Left ventricle myocardium inferior (tissue), 1 donor: ENCODE results near the gene KLHL11. TPM values are rescaled to one million over a fixed set of nuclear protein-coding genes. Genes with fewer than 3 reads are reported as not detected.
"Not testable (repeated sequence)": the region's sequence is repeated elsewhere in the genome, so short reads cannot be mapped to it uniquely, and the experiment has no call there.

ENCODE experiments used
- DNase-seq: peaks from one replicate; pipeline ENCODE4 v3.0.0-alpha.2; 2020
- H3K27ac ChIP-seq: fragments of 200-600 bp; replicated peaks from 2 replicates; pipeline ENCODE4 v1.8.0; 2021
- H3K27me3 ChIP-seq: fragments of 200-600 bp; 2 replicates; pipeline ENCODE4 v1.8.0; 2021; ENCODE audit warnings: low read depth
- H3K36me3 ChIP-seq: fragments of 200-600 bp; 2 replicates; pipeline ENCODE4 v1.8.0; 2021
- H3K4me1 ChIP-seq: fragments of 200-600 bp; 2 replicates; pipeline ENCODE4 v1.8.0; 2021
- H3K4me3 ChIP-seq: fragments of 200-600 bp; 2 replicates; pipeline ENCODE4 v1.8.0; 2021; ENCODE audit warnings: mild to moderate bottlenecking, moderate library complexity
- H3K9me3 ChIP-seq: fragments of 200-600 bp; replicated peaks from 2 replicates; pipeline ENCODE4 v1.8.0; 2021
- CTCF ChIP-seq: fragments of 200-600 bp; IDR thresholded peaks from 2 replicates; pipeline ENCODE4 v1.8.0; 2021; ENCODE audit warnings: antibody characterized with exemption, mild to moderate bottlenecking, borderline replicate concordance
- intact Hi-C: fragments of 100-400 bp; cut with micrococcal nuclease; formaldehyde crosslinking; loops from one replicate; pipeline ENCODE4 v1.11.0; 2022
- total RNA-seq: library from RNA; stranded (reverse); fragmentation: NEBNext Ultra II Directional; extraction: Animal tissue kit (Norgen Biotek cat#: 25700); gene quantifications from one replicate; pipeline ENCODE4 v1.2.1, GENCODE V29; 2021
- donor health status: DM: no; HTN: yes; CAD: no; lungs with severe emphysema.

Gene KLHL11
- total RNA-seq, 1 donor from 2014 or later: 3.5 TPM

DNA sequence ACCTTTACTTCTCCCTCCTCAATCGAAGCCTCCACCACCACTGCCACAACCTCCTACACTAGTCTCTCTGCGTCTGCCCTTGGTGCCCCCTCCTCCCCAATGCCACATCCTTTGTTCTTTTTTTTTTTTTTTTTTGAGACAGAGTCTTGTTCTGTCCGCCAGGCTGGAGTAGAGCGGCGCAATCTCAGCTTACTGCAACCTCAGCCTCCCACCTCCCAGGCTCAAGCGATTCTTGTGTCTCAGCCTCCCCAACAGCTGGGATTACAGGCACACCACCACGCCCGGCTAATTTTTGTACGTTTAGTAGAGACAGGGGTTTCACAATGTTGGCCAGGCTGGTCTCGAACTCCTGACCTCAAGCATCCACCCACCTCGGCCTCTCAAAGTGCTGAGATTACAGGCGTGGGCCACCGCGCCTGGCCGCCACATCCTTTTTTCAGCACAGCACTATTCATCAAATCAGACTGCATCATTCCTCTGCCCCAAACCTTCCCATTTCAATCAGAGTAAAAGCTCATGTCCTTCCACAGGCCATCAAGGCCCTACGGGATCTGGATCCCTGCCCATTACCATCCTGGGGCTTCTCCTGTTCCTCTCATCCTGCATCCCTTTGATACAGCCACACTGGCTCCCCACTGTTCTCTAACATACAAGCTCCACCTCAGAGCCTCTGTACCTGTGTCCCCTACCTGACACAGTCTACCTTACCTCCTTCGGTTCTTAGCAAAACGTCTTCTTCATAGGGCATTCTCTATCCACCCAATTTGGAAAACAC lies 2.0 kb downstream of the KLHL11 start:
- intact Hi-C loops: no loop called here
- no peak for DNase-seq
- Histone ChIP-seq H3K27ac (no peak overlapping the region), H3K4me3 (peak overlapping the region; percentile 97), H3K27me3 (no peaks in the 10 kb centered on the region), H3K9me3 (no peaks in the 10 kb centered on the region), H3K36me3 (peaks cover 12% of the 10 kb centered on the region), H3K4me1 (peaks cover 63% of the 10 kb centered on the region)
- no peak for TF ChIP-seq CTCF

DNA sequence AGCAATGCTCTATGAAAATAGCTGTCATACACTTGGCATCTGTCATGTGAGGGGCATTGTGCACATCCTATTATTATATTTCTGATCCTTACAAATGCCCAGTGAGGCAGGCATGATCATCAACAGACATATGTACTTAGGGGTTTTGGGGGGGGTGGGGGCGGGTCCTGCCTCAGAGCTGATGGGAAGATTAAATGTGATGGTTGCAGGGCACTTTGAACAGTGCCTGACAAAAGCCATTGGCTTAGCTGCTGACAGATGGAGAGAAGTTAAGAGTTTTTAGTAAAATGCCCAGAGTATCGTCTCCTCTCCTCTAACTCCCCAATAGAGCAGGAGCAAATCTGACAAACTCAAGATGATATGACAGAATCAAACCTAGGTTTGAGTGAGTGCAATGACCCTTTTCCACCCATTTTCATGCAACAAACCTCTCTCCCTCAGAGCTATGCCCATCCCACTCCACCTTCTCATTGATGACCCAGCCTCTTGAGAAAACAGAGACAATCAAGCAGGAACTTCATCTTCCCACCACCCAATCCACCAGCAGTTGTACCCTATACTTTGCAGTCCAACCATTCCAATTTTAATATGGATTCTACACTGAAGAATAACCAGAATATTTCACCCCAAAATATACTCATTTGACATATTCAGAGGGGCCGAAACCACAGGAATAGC lies 4.8 kb downstream of the KLHL11 start:
- Histone ChIP-seq H3K4me3 (no peak overlapping the region), H3K27ac (no peak overlapping the region), H3K4me1 (peaks cover 58% of the 10 kb centered on the region), H3K36me3 (no peaks in the 10 kb centered on the region), H3K27me3 (no peaks in the 10 kb centered on the region), H3K9me3 (no peaks in the 10 kb centered on the region)
- intact Hi-C loops: no loop called here
- no peak for TF ChIP-seq CTCF
- DNase-seq: no peak

DNA sequence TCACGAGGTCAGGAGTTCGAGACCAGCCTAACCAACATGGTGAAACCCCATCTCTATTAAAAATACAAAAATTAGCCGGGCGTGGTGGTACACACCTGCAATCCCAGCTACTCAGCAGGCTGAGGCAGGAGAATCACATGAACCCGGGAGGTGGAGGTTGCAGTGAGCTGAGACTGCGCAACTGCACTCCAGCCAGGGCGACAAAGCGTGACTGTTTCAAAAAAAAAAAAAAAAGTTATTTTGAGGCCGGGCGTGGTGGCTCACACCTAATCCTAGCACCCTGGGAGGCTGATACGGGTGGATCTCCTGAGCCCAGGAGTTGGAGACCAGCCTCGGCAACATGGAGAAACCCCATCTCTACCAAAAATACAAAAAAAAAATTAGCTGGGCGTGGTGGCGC lies 13.8 kb downstream of the KLHL11 start:
- H3K27me3 ChIP-seq, DNase-seq, H3K27ac ChIP-seq, H3K9me3 ChIP-seq, H3K4me3 ChIP-seq, intact Hi-C loops: not testable (repeated sequence)
- Histone ChIP-seq H3K36me3 (peaks cover 21% of the 10 kb centered on the region), H3K4me1 (peaks cover 25% of the 10 kb centered on the region)

DNA sequence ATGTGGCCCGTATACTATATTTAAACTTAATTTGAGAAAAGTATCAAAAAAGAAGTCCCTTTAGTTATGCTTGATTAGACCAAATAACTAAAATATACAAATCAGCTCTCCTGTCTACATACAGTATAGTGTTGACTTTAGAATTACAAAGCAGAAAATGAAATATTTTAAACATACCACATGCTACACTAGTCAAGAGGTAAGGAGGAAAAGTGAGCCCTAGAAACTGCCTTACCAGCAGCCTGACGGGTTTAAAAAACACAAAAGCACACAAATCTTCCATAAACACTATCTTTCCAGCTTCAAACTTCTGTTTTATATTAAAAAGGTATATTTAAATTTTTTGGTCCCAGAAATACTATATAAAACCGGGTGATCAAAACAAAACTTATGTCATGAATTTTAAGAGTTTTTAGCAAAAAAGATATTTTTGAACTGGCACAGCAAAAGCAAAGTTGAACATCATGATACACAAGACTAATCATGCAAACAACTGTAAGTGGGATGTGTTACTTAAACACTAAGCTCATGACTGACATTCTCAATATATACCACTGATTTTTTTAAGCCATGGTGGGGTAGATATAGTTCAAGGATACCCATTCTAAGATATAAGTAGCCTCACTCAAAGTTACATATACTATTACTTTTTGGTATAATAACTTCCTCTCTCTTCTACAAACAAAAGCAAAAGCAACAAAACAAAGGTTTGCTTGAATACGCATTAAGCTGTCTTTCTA lies 15.8 kb downstream of the KLHL11 start:
- Histone ChIP-seq H3K36me3 (peaks cover 15% of the 10 kb centered on the region), H3K4me3 (no peak overlapping the region), H3K4me1 (peaks cover 25% of the 10 kb centered on the region), H3K27me3 (no peaks in the 10 kb centered on the region), H3K27ac (peak overlapping the region; percentile 43), H3K9me3 (no peaks in the 10 kb centered on the region)
- intact Hi-C loops: no loop called here
- no peak for TF ChIP-seq CTCF
- DNase-seq: no peak

GRCh38 chr17:41848788-41849187 lies 16.4 kb downstream of the KLHL11 start:
- Histone ChIP-seq H3K4me1 (peaks cover 25% of the 10 kb centered on the region), H3K4me3 (no peak overlapping the region), H3K36me3 (peaks cover 9% of the 10 kb centered on the region), H3K27ac (peak overlapping the region; percentile 43), H3K27me3 (no peaks in the 10 kb centered on the region), H3K9me3 (no peaks in the 10 kb centered on the region)
- intact Hi-C loops: no loop called here
- TF ChIP-seq CTCF: no peak
- no peak for DNase-seq
